HG02798 (cell line): Measurements from ENCODE around the gene P2RY12.
A peak's percentile ranks its signal among the peaks of the same experiment; 100 is the strongest.
"Not testable (repeated sequence)": the region's sequence is repeated elsewhere in the genome, so short reads cannot be mapped to it uniquely, and the experiment has no call there.

Experiments used
- ATAC-seq: cut with Tn5 transposase; IDR thresholded peaks from one replicate; pipeline ENCODE4 v1.9.1; 2021; ENCODE audit warnings: mild to moderate bottlenecking; ENCODE audit not compliant: unreplicated experiment, poor library complexity

P2RY12 gene

DNA sequence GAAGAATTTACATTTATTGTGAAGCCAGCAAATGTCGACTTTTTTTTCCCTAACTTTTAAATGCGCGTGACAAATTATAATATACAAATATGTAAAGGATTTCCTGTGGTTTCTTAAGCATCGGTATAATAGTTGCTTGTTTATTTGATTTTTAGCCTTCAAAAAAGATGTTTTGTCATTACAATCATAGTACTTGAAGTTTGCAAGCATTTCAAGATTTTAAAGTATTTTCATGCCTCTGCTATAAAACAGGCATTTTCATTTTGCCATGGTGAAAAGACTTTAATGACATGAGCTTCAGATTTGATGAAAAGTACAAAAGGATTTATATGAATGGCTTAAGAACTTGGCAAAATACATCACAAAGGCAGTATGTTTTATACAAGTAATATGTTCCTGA is 9.4 kb upstream of the P2RY12 start:
- ATAC-seq: no peak

DNA sequence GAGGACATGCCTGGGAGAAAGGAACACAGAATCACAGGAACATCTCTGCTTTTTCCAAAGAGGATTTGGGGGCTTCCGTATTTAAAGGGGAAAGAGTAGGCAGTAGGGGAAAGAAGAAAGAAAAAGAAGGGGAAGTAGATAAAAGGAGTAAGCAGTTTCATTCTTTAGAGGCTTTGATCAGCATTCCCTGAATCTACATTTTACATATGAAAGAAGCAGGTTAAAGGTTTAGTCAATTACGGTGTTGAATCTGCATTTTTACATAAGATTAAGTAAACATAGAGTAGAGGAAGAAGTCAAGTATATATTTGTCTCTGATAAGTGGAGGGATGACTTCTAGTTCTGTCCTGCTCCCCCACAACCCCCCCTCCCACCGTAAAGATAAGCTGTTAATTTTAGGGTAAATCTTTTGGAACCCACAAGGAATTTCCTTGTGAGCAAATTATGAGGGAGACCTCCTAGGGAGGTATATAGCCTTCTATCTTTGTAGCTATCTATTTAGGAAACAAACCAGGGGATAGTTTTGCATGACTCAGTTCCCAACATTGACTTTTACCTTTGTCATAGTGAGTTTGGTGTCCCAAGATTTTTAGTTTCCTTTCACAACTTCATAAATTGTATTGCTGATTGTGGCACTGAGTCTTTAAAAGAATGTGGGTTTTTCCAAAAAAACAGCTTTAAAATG is 8.7 kb upstream of the P2RY12 start:
- no peak for ATAC-seq

DNA sequence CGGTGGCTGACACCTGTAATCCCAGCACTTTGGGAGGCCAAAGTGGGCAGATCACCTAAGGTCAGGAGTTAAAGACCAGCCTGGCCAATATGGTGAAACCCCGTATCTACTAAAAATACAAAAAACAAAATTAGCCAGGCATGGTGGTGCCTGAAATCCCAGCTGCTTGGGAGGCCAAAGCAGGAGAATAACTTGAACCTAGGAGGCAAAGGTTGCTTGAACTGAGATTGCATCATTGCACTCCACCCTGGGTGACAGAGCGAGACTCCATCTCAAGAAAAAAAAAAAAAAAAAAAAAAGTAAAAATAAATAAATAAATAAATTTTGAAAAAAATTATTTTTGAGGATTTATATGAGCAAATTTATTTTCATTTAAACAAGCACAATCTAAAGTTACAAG is 7.6 kb upstream of the P2RY12 start:
- not testable (repeated sequence) for ATAC-seq

DNA sequence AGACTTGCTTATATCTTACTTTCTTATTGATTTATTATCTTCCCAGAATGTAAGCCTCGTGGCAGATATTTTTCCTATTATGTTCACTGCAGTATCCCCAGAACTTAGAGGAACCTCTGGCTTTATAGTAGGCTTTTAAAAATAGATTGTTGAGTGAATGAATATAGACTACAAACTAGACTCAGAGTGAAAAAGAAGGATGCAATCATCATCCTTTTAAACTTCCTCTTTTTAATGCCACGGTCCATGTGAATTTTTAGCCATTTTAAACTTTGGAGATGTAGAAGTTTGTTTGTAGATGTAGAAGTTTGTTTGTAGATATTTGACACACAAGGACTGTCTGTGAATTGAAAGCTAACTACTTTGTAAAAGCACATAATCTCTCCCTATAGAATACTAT is 7.2 kb upstream of the P2RY12 start:
- ATAC-seq: no peak

DNA sequence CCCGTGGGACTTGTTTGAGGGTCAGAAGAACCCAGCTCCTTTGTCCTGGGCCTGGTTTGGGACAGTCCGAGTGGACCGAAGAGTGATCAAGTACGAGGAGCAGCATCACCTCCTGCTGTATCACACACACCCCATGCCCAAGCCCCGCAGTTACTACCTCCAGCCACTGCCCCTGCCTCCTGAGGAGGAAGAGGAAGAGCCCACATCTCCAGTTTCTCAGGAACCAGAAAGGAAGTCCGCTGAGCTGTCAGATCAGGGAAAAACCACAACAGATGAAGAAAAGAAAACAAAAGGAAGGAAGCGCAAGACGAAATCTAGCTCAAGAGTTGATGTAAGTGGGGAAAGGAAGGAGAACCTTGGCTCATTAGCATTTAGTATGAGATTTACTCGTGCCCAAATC is 3.3 kb upstream of the P2RY12 start:
- ATAC-seq: peak; percentile 29

DNA sequence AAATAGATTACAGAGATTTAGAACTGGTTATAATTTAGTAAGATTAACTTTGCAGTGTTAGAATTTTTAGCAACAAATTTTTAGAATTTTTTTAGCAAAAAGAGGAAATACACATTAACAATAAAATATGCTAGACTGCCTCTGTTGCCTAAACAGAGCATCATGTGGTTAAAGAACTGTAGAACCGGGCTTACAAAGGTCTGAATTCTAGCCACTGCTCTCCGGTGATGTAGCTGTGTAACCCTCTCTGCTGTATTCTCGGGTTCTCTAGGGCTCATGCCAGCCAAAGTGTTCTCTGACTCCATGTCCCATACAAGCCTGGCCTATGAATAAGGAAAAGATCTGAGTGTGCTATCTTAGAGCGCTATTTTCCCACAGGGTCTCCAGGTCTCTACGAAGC is 2.9 kb upstream of the P2RY12 start:
- peak; percentile 27 for ATAC-seq

DNA sequence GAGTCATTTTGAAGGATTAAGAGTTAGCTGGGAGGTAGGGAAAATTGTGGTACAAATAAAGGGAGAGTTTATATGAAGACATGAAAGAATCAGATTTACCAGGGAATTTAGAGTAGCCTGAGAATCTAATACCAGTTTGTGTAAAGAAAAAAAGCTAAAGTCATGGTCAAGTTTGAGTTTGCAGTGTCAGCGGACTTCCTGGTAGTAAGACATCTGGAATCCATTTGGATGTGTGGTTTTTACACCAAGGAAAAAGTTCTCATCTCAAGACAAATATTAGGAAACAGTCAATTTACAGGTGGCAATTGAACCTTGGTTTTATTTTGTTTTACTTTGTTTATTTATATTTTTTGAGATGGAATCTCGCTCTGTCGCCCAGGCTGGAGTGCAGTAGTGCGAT is 1.5 kb upstream of the P2RY12 start:
- no peak for ATAC-seq

DNA sequence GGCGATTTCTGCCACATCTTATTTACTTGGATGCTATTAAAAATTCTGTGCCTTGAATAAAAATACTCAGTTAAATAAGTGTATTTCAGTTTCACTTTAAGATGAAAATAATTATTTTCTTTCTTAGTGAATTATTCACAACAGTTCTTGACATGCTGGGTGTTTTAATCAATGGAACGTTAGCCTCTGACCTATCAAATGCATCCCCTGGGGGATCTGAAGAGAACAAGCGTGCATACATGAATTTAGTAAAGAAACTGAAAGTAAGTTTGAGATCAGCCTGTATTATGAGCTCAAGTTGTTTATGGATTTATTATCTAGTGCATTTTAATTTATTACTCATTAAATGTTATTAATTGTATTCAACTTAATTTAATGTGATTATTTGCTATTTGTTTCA is 597 bp downstream of the P2RY12 start:
- peak; percentile 52 for ATAC-seq

DNA sequence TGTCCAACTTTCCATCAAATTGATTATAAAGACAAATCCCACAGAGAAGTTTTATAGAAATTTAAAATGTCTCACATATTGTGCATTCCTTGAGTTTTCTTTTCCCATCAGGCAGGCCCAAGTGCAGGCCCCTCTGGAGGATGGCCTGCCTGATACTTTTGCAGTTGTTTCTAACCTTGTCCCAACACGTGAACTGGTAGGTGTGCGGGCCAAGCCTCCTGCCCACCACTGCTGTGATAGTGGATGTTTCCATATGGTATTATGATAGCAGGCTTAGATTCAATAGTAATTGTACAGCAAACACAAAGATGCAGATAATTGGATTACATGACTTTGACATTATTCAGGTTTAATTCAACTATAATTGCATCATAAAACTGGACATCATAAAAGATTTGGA is 1.4 kb downstream of the P2RY12 start:
- no peak for ATAC-seq

DNA sequence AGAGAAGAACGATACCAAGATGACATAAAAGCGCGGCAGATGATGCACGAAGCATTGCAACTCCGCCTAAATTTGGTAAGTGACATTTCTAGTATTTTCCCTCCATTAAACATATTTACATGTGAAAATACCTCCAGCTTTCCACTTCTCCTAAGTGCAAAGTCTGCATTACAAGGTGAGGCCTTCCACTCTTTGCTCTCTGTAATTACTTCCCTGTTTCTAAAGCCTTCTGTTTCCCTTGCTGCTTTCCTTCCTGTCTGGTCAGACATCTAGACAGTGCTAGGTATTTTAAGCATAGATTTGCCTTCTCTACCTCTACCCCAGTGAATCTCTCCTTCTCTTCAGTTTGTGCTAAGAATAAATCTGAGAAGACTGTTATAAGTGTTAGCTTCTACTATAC is 1.9 kb downstream of the P2RY12 start:
- ATAC-seq: peak; percentile 30

DNA sequence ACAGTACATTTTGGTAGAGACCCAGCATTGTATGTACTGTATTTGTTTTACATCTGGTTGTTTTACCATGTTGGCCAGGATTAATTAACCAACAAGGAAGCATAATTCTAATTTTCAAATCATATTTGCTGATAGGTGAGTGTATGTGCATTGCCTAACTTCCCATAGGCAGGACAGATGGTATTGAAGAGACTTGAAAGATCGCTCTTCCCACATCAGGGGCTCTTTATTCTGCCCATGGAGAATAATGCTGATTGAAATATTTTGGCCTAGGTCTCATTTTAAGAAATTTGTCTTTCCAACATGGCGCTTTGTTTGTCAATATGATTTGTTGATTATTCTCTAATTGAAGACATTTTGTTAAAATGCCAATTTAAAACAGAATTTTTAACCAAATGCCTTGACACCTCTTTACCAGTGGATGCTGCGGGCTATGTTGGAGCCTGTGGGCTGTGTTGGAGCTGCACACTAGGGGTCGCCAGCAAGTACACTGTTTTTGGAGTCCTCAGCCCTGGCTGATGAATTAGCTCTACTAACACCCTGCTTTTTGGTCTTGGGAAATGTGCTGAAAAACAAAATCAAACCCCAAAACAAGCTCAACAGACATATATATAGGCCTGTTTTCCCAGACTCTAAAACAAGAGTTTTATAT is 5.3 kb downstream of the P2RY12 start:
- ATAC-seq: no peak

DNA sequence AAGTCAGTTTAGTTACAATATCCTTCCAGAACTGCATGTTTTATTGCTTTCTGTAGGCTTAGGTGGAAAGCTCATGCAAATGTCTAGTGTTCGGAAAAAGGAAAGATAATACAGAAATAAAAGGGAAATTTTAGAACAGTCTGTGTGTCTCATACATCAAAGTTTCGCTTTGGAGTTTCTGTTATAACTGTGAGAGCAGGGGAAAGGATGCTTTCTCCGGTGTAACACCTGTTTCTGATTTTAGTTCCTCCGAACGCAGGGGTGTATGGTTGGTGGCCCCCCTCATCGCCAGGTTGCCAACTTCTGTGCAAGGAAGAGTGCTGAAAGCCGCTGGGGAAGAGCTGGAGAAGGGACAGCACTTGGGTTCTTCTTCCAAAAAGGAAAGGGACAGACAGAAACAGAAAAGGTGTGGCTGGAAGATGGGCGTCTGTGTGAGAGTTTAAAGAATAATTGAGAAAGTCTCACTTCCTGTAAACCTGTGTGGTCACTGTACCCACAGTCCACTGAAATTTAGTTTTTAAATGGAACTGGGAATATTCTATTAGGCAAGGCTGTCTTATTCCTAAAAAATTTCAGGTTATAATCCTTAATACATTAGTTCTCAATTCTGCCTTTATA is 6.7 kb downstream of the P2RY12 start:
- peak; percentile 80 for ATAC-seq

DNA sequence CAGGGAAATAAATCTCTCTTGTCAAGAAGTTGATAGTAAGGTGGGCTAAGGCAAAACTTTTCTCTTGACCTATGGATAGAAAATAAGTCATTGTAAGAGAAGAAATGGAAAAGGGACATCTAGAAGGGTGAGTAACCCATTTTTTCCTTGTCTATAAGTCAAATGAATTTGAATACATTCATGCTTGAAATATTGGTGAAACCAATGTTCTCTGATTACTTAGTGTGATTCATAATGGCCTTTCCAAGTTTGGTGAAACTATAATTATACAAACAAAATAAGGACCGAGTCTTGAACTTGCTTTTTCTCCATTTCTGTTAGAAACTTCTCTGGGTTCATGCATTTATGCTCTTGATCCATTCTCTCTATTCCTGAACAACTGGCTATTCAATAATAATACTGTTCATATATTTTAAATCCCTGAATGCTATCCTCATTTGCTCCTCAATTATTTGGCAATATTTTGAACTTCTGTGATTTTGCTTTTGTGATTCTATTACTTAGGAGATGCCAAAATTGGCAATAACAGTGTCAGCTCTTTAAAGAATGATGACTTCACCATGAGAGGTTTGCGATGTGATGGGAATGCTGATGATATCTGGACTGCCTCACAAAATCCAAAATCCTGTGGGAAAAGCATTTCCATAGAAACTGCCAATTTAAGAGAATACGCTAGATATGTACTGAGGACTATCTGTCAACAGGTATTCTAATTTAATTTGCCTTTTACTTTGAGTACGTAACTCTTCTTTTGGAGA is 12.3 kb downstream of the P2RY12 start:
- no peak for ATAC-seq

DNA sequence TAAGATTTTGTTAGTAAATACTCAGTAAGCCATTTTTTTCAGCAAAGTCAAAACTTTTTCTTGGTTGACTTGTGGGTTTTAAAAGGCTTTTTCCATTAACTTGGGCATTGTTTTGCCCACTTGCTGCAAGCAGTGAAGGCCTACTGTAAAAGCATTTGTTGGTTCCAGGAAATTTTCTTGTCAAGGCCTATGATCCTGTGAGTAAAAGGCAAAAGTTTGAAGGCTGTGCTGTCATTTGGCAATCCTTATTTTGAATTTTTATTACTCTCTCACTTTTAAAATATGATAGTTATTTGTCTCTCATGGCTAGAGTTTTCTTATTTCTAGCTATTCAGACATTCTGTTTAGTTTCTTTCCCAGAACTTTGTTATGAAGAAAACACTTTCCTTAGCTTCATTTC is 13.0 kb downstream of the P2RY12 start:
- ATAC-seq: no peak

DNA sequence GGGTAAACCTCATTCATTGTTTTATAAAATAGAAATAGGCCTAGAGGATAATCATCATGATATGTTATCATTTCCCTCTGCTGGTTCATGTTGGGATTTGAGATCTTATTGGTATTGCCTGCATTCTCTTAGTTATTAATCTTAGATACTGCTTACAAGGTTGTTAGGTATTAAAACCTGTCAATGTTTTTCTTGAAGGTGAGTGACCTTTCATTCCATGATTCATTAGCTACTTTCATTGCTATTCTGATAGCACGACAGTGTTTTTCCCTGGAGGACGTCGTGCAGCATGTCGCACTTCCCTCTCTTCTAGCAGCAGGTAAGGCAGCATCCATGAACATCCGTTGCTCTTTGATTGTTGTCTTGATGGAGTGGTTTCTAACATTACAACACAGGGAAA is 17.1 kb downstream of the P2RY12 start:
- ATAC-seq: no peak

DNA sequence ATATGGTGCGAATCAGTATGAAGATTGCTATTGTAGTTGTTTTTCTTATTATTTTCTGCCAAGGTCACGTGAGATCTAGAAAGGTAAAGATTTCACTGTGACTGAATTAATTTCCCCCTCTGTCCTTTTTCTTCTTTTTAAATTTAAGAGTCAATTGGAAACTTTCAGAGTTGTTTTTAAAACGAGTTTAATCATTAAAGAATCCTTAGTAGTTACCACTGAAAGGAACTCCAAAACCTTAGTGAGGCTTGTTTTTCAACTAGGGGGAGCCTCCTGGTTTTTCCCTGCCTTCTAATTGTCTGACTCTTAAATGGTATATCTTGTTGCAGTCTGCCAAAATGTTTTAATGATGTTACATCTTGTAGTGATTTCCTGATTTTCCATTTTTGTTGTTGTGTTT is 17.6 kb downstream of the P2RY12 start:
- ATAC-seq: no peak

DNA sequence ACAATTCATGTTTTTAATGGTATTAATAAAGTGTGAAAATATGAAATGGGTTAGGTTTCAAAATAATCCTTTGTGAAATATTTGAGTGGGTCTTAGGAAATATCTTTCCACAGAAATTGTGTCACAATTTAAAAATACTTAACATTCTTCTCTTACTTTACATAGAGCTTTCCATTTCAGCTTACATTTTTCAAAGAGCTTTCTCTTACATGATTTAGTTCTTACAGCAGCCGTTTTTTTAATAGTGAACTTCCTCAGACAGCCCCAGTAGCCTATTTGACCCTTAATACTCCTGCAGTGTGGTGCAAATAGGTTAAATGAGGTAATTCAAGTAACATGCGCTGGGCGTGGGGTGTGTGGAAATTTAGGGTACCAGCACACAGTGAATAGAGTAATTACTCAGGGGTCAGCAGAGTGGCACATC is 21.8 kb downstream of the P2RY12 start:
- no peak for ATAC-seq

DNA sequence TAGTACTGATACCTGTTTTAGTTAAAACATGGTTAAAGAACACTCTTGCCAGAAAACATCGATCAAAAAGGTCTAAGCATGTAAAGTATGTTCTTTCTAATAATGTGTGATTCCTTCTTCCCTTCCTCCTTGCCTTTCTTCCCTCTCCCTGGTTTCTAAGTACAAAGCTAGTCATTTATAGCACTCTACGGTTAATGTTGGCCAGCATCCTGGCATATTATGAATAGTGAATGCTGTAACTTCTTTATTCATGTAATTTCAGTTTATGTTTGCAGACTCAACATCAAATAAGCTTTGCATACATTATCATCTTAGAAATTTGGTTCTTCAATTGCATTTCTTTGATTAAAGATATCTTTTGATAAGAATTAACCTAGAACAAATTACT is 27.1 kb downstream of the P2RY12 start:
- ATAC-seq: no peak

DNA sequence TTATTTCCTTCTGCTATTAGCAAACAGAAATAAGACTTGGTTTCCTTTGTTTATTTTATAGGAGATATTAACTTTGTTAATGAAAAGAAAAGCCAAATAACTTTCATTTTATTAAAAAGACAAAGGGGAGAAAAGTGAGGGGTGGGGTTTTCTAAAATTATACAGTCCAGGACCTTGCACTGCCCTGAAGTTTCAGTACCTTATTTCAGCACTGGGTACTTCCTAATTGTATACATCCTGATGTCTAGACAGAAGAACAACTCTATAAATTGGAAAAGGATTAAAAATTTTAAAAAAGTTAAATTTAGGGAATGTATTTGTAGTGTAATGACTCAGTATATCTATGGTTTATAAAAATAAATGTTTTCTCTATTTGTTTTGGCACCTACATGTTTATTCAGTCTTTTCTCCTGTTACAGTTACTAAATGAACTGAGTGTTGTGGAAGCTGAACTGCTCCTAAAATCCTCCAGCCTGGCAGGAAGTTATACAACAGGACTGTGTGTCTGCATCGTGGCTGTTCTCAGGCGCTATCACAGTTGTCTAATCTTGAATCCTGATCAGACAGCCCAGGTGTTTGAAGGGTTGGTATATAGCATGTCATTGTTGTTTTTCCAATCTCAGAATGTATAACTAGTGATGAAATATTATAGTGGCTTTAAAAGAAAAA is 27.6 kb downstream of the P2RY12 start:
- ATAC-seq: no peak

DNA sequence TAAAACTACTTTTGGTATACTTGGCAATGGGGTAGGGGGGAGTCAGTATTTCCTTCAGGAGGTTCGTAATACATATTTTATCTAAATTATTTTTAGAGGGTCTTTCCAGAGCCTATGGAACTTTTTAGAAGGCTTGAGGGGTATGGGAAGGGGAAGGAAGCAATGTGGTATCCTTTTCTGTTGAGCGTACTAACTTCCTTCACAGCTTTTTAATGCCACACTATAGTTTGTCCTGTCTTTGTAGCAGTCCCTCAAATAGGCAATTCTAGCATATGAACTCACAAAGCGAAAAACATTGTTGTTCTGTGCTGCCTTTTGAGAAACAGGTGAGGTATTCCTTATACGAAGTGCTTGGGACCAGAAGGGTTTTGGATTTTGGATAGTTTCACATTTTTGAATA is 32.9 kb downstream of the P2RY12 start:
- ATAC-seq: peak; percentile 12

DNA sequence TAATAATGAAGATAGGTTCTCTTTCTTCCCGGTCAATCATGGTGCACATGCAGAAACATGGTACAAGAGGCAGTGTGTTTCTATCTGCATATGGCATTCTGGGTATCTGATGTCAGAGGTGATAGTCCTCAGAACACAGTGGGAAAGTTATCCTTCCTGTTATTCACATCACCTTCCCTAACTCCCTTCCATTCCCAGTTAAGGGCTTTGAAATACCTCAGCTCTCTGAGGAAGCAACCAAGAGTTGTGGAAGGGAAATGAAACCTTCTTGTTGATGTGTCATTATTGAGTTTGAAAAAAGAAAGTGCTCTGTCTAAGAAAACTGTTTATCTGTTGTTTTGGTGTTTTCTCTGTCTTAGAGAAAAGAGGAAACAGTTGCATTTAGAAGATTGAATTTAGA is 33.3 kb downstream of the P2RY12 start:
- peak; percentile 79 for ATAC-seq
